IMR-90 (cell line): ENCODE data around the gene DNAJB4. TPM values are rescaled to one million over a fixed set of nuclear protein-coding genes. Genes with fewer than 3 reads are reported as not detected.

Experiments used
- ATAC-seq: fragments of 200-7000 bp; cut with Tn5 transposase; 2 replicates; pipeline ENCODE4 v1.9.1; 2020; ENCODE audit warnings: low read depth, mild to moderate bottlenecking, moderate library complexity
- BruUV-seq: library from RNA; stranded (reverse); fragments of 400-500 nt; replicated peaks from 2 replicates; lab custom pipeline; 2021; lab: Mats Ljungman, UMichigan
- CTCF ChIA-PET: fragments of 300-600 bp; formaldehyde crosslinking; extraction: SDS; loops from one replicate; lab custom pipeline; 2021; ENCODE audit warnings: antibody characterized with exemption; lab: Yijun Ruan, JAX
- POLR2A ChIA-PET: fragments of 300-600 bp; sonication (Branson Sonifier 250); formaldehyde crosslinking; loops from one replicate; lab custom pipeline; 2022; ENCODE audit warnings: antibody characterized with exemption; ENCODE audit not compliant: unreplicated experiment; lab: Charles Lee
- DNase-seq: peaks from one replicate; pipeline ENCODE4 v3.0.0; 2013
- H2AFZ ChIP-seq: replicated peaks from 2 replicates; pipeline ENCODE3; 2013; ENCODE audit warnings: low read length, mild to moderate bottlenecking; ENCODE audit not compliant: poor library complexity
- H2AK5ac ChIP-seq: 2 replicates; pipeline ENCODE4 v1.6.1; 2013; ENCODE audit warnings: low read depth, low read length, inconsistent platforms
- H2AK9ac ChIP-seq: replicated peaks from 2 replicates; pipeline ENCODE3; 2013; ENCODE audit warnings: mild to moderate bottlenecking, low read depth, low read length, moderate library complexity; ENCODE audit not compliant: poor library complexity
- H2BK120ac ChIP-seq: 2 replicates; pipeline ENCODE4 v1.6.1; 2013; ENCODE audit warnings: low read depth, low read length, inconsistent platforms
- H2BK15ac ChIP-seq: 3 replicates; pipeline ENCODE4 v1.6.1; 2013; ENCODE audit warnings: low read depth, low read length, inconsistent platforms
- H2BK20ac ChIP-seq: 2 replicates; pipeline ENCODE4 v1.6.1; 2013; ENCODE audit warnings: low read depth, mild to moderate bottlenecking, inconsistent platforms, low read length, moderate library complexity
- H2BK5ac ChIP-seq: 2 replicates; pipeline ENCODE4 v1.6.1; 2013; ENCODE audit warnings: mild to moderate bottlenecking, low read depth, low read length, inconsistent platforms; ENCODE audit not compliant: poor library complexity, severe bottlenecking
- H3K14ac ChIP-seq: replicated peaks from 2 replicates; pipeline ENCODE4 v1.6.1; 2013; ENCODE audit warnings: low read depth, low read length, inconsistent platforms
- H3K18ac ChIP-seq: 2 replicates; pipeline ENCODE4 v1.6.1; 2013; ENCODE audit warnings: low read depth, low read length, control low read depth
- H3K23ac ChIP-seq: 2 replicates; pipeline ENCODE4 v1.6.1; 2013; ENCODE audit warnings: low read depth, low read length, inconsistent platforms
- H3K27ac ChIP-seq: 2 replicates; pipeline ENCODE4 v1.5.1; 2013; ENCODE audit warnings: mild to moderate bottlenecking, control low read depth, low read length; ENCODE audit not compliant: insufficient read depth
- H3K27me3 ChIP-seq: 2 replicates; pipeline ENCODE4 v1.6.1; 2013; ENCODE audit warnings: low read length; ENCODE audit not compliant: control insufficient read depth, insufficient read depth
- H3K36me3 ChIP-seq: 2 replicates; pipeline ENCODE4 v1.6.1; 2013; ENCODE audit warnings: low read length, mixed read lengths; ENCODE audit not compliant: control insufficient read depth, insufficient read depth
- H3K4ac ChIP-seq: 2 replicates; pipeline ENCODE4 v1.6.1; 2013; ENCODE audit warnings: low read depth, low read length, inconsistent platforms
- H3K4me1 ChIP-seq: 2 replicates; pipeline ENCODE4 v1.6.1; 2013; ENCODE audit warnings: low read length, mixed read lengths; ENCODE audit not compliant: control insufficient read depth, insufficient read depth
- H3K4me2 ChIP-seq: 2 replicates; pipeline ENCODE4 v1.6.1; 2013; ENCODE audit warnings: low read depth, mild to moderate bottlenecking, control low read depth, low read length, moderate library complexity
- H3K4me3 ChIP-seq: 2 replicates; pipeline ENCODE4 v1.5.1; 2013; ENCODE audit warnings: low read depth, mild to moderate bottlenecking, control low read depth, low read length, moderate library complexity; ENCODE audit not compliant: insufficient read depth
- H3K56ac ChIP-seq: 2 replicates; pipeline ENCODE4 v1.6.1; 2013; ENCODE audit warnings: low read length, inconsistent platforms; ENCODE audit not compliant: insufficient read depth; ENCODE audit errors: extremely low read depth
- H3K79me1 ChIP-seq, 2 experiments: 2 replicates each; pipeline ENCODE4 v1.6.1; 2013; ENCODE audit warnings: low read length in 2 of 2, inconsistent platforms in 1 of 2, low read depth in 1 of 2
- H3K9ac ChIP-seq: 2 replicates; pipeline ENCODE4 v1.6.1; 2013; ENCODE audit warnings: low read depth, low read length, control low read depth
- H3K9me1 ChIP-seq: 2 replicates; pipeline ENCODE4 v1.6.1; 2013; ENCODE audit warnings: low read length, inconsistent platforms; ENCODE audit not compliant: insufficient read depth
- H3K9me3 ChIP-seq: 2 replicates; pipeline ENCODE4 v1.6.1; 2013; ENCODE audit warnings: low read length; ENCODE audit not compliant: control insufficient read depth, insufficient read depth
- H4K20me1 ChIP-seq: 2 replicates; pipeline ENCODE4 v1.6.1; 2013; ENCODE audit warnings: low read length, inconsistent platforms; ENCODE audit not compliant: insufficient read depth
- H4K5ac ChIP-seq: 2 replicates; pipeline ENCODE4 v1.6.1; 2013; ENCODE audit warnings: mild to moderate bottlenecking, low read depth, low read length, control low read depth
- H4K8ac ChIP-seq, 2 experiments: 2 replicates each; pipeline ENCODE4 v1.6.1; 2013; ENCODE audit warnings: low read depth in 2 of 2, low read length in 2 of 2, control low read depth in 1 of 2, inconsistent platforms in 1 of 2
- H4K91ac ChIP-seq: 2 replicates; pipeline ENCODE4 v1.6.1; 2013; ENCODE audit warnings: low read depth, low read length, inconsistent platforms; ENCODE audit not compliant: insufficient read depth
- CEBPB ChIP-seq: IDR thresholded peaks from 2 replicates; pipeline ENCODE4 v1.6.1; 2012; ENCODE audit warnings: low read depth, low read length, improper control_type of control experiment
- MAFK ChIP-seq: IDR thresholded peaks from 2 replicates; pipeline ENCODE4 v1.6.1; 2012; ENCODE audit warnings: low read depth, low read length, improper control_type of control experiment
- NFE2L2 ChIP-seq: fragments of 150-350 bp; IDR thresholded peaks from 2 replicates; pipeline ENCODE4 v1.6.1; 2016; ENCODE audit warnings: low read depth, mild to moderate bottlenecking, low read length
- POLR2A ChIP-seq: IDR thresholded peaks from 2 replicates; pipeline ENCODE4 v1.6.1; 2012; ENCODE audit warnings: mild to moderate bottlenecking, low read depth, low read length
- SMC3 ChIP-seq: fragments of 150-350 bp; IDR thresholded peaks from 2 replicates; pipeline ENCODE4 v1.6.1; 2016; ENCODE audit warnings: low read depth, mild to moderate bottlenecking, antibody characterized with exemption, low read length, moderate library complexity
- WGBS, 2 experiments: methylation state at CpG; one replicate each; pipeline versions ENCODE4 v1.1.5 to v1.1.7; 2013; ENCODE audit warnings: missing lambda C conversion rate in 2 of 2; ENCODE audit not compliant: insufficient read length in 1 of 2; ENCODE audit errors: extremely low coverage in 2 of 2; 5-methylcytosine and 5-hydroxymethylcytosine counted together
- dilution Hi-C: fragments of 300-500 bp; cut with HindIII; formaldehyde crosslinking; loops from one replicate; pipeline ENCODE4 v1.14.3; 2018; ENCODE audit warnings: low sequenced_read_pairs; ENCODE audit not compliant: unreplicated experiment
- in situ Hi-C: fragments of 300-500 bp; cut with MboI; formaldehyde crosslinking; loops from 3 replicates; pipeline ENCODE4 v1.14.3; 2019; ENCODE audit warnings: low sequenced_read_pairs, inconsistent platforms, mixed read lengths
- intact Hi-C: fragments of 100-400 bp; cut with micrococcal nuclease; formaldehyde crosslinking; loops from 2 replicates; pipeline ENCODE4 v1.10.0; 2022
- polyA plus RNA-seq, 3 experiments: library from polyadenylated mRNA; depleted of rRNA; stranded (reverse); fragments of >200 nt; gene quantifications; 2 replicates each; pipeline ENCODE4 v1.2.3, GENCODE V29; 2012; ENCODE audit warnings: low replicate concordance in 1 of 3
- total RNA-seq: library from RNA; depleted of rRNA; stranded (reverse); fragments of >200 nt; gene quantifications from 2 replicates; pipeline ENCODE4 v1.2.3, GENCODE V29; 2012

Gene DNAJB4
- total and polyA plus RNA-seq, 2 of the 4 experiments (the other 2 are of a cell fraction), result 30.6 to 31.0 TPM

DNA sequence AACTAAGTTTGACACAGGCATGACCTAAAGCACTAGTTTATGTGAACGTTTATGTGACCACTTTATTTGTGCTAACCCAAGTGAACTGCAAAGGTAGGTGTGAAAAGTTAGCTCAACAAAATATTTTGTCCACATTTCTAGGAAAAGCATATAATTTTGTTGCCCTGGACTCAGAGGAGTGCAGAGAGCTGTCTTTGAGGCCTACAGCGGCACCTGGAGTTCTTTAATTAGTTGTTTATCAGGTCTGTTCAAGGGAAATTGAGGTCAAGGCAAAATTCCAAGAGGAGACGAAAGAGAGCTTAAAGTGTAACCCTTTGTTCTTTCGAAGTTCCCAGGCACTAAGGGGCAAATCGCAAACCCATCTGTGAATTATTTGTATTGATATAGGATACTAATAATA, 42.4 kb downstream of the DNAJB4 start:
- no peak overlapping the region for H4K91ac ChIP-seq
- H2AK5ac ChIP-seq, result no peak overlapping the region
- no peak overlapping the region for H3K14ac ChIP-seq
- no peaks in the 10 kb centered on the region for H4K20me1 ChIP-seq
- no peak overlapping the region for H4K5ac ChIP-seq
- no peak overlapping the region for H3K4me3 ChIP-seq
- TF ChIP-seq NFE2L2, result no peak
- no peak for TF ChIP-seq MAFK
- TF ChIP-seq SMC3, result no peak
- TF ChIP-seq CEBPB, result no peak
- TF ChIP-seq POLR2A, result no peak
- ChIA-PET CTCF (no interaction called here), POLR2A (no interaction called here)
- H3K23ac ChIP-seq, result no peak overlapping the region
- BruUV-seq, result no TSS peak
- WGBS, 2 experiments, result no CpG with 5 or more reads among the region's 5 CpGs
- no peak overlapping the region for H2BK15ac ChIP-seq
- H3K9me1 ChIP-seq, result no peaks in the 10 kb centered on the region
- H3K56ac ChIP-seq, result no peak overlapping the region
- H3K4ac ChIP-seq, result no peak overlapping the region
- dilution Hi-C loops (no loop called here), in situ Hi-C loops (no loop called here), intact Hi-C loops (no loop called here)
- no peak overlapping the region for H3K9ac ChIP-seq
- no peak overlapping the region for H3K27ac ChIP-seq
- H3K36me3 ChIP-seq, result no peaks in the 10 kb centered on the region
- peaks cover 23% of the 10 kb centered on the region for H3K27me3 ChIP-seq
- H4K8ac ChIP-seq, result no peak overlapping the region
- H2BK20ac ChIP-seq, result no peak overlapping the region
- ATAC-seq, result no peak
- H3K9me3 ChIP-seq, result 0 out of 2 replicates have a peak, but pooled peaks cover 3% of the 10 kb centered on the region
- H2AFZ ChIP-seq, result no peak overlapping the region
- H3K18ac ChIP-seq, result no peak overlapping the region
- no peak overlapping the region for H3K4me2 ChIP-seq
- no peak overlapping the region for H2AK9ac ChIP-seq
- H3K4me1 ChIP-seq, result no peaks in the 10 kb centered on the region
- no peaks in the 10 kb centered on the region for H3K79me1 ChIP-seq
- no peak overlapping the region for H2BK5ac ChIP-seq
- DNase-seq, result no peak
- H2BK120ac ChIP-seq, result no peak overlapping the region
